Keratinocyte (primary cell): ENCODE measurements around the gene PFKFB3. TPM values are rescaled to one million over a fixed set of nuclear protein-coding genes. Genes with fewer than 3 reads are reported as not detected.

ENCODE experiments used
- DNase-seq: peaks from one replicate; pipeline ENCODE4 v3.0.0-alpha.2; 2011; ENCODE audit warnings: low read depth, missing footprints, low spot score
- FAIRE-seq: peaks from 2 replicates; lab custom pipeline; 2011; peaks lifted over from hg19 to GRCh38; lab: Jason Lieb, UNC
- H2AFZ ChIP-seq: 2 replicates; pipeline ENCODE4 v1.6.0; 2012; ENCODE audit warnings: low read length, control low read depth, inconsistent platforms; ENCODE audit not compliant: control insufficient read depth
- H3K27ac ChIP-seq: 2 replicates; pipeline ENCODE4 v1.5.1; 2011; ENCODE audit warnings: low read length; ENCODE audit not compliant: control insufficient read depth, insufficient read depth
- H3K27me3 ChIP-seq: 3 replicates; pipeline ENCODE4 v1.6.0; 2011; ENCODE audit warnings: low read length; ENCODE audit not compliant: control insufficient read depth, insufficient read depth; ENCODE audit errors: extremely low read depth
- H3K36me3 ChIP-seq, 2 experiments: 2 replicates in 1 of 2; 3 replicates in 1 of 2; pipeline ENCODE4 v1.5.1; 2011; ENCODE audit warnings: low read length in 2 of 2, mild to moderate bottlenecking in 1 of 2; ENCODE audit not compliant: control insufficient read depth in 2 of 2, insufficient read depth in 2 of 2; ENCODE audit errors: extremely low read depth in 1 of 2
- H3K4me1 ChIP-seq: 3 replicates; pipeline ENCODE4 v1.5.1; 2011; ENCODE audit warnings: low read length; ENCODE audit not compliant: control insufficient read depth, insufficient read depth; ENCODE audit errors: extremely low read depth
- H3K4me2 ChIP-seq: 3 replicates; pipeline ENCODE4 v1.6.0; 2011; ENCODE audit warnings: low read depth, low read length; ENCODE audit not compliant: control insufficient read depth, insufficient read depth; ENCODE audit errors: extremely low read depth
- H3K4me3 ChIP-seq, 3 experiments: fragments of 200-600 bp in 1 of 3; sonication (generic) in 1 of 3; 2 replicates in 2 of 3; 3 replicates in 1 of 3; pipeline ENCODE4 v1.5.1; 2011 to 2016; ENCODE audit warnings: low read length in 3 of 3, mild to moderate bottlenecking in 3 of 3, control low read depth in 2 of 3, inconsistent platforms in 1 of 3, low read depth in 1 of 3, mixed read lengths in 1 of 3, mixed run types in 1 of 3, moderate library complexity in 1 of 3; ENCODE audit not compliant: control insufficient read depth in 2 of 3, insufficient read depth in 2 of 3; ENCODE audit errors: extremely low read depth in 1 of 3
- H3K79me2 ChIP-seq: 2 replicates; pipeline ENCODE4 v1.6.0; 2012; ENCODE audit warnings: low read length; ENCODE audit not compliant: control insufficient read depth, insufficient read depth
- H3K9ac ChIP-seq: 3 replicates; pipeline ENCODE4 v1.6.0; 2011; ENCODE audit warnings: low read length; ENCODE audit not compliant: control insufficient read depth, insufficient read depth; ENCODE audit errors: extremely low read depth
- H3K9me1 ChIP-seq: 3 replicates; pipeline ENCODE4 v1.6.0; 2011; ENCODE audit warnings: low read length; ENCODE audit not compliant: control insufficient read depth, insufficient read depth; ENCODE audit errors: extremely low read depth
- H3K9me3 ChIP-seq: 2 replicates; pipeline ENCODE4 v1.5.1; 2012; ENCODE audit warnings: low read depth, low read length; ENCODE audit not compliant: control insufficient read depth
- H4K20me1 ChIP-seq: 3 replicates; pipeline ENCODE4 v1.6.0; 2011; ENCODE audit warnings: low read length; ENCODE audit not compliant: control insufficient read depth, insufficient read depth; ENCODE audit errors: extremely low read depth
- EZH2 ChIP-seq: IDR thresholded peaks from one replicate; pipeline ENCODE4 v1.6.1; 2012; ENCODE audit warnings: inconsistent platforms, mild to moderate bottlenecking, low read length, moderate library complexity
- dilution Hi-C: fragments of 300-500 bp; cut with MboI; formaldehyde crosslinking; loops from one replicate; pipeline ENCODE4 v1.7.0; 2020; ENCODE audit warnings: low sequenced_read_pairs; ENCODE audit not compliant: extremely low pct_ligation_motif_present
- polyA plus RNA-seq, 5 experiments: library from polyadenylated mRNA; depleted of rRNA in 3 of 5; stranded (reverse) in 3 of 5; stranded (forward) in 1 of 5; unstranded in 1 of 5; fragments of >200 nt; gene quantifications; 1 replicate in 1 of 5; 2 replicates in 3 of 5; 3 replicates in 1 of 5; pipeline versions ENCODE4 v1.2.1 to v1.2.3, GENCODE V29; 2011 to 2012; ENCODE audit warnings: missing spikeins in 2 of 5, low read depth in 1 of 5, low replicate concordance in 1 of 5
- TF ChIP-seq, protein P1 (sequence below), 3 experiments: IDR thresholded peaks in 1 of 3; conservative IDR thresholded peaks in 1 of 3; optimal IDR thresholded peaks in 1 of 3; 2 replicates in 2 of 3; 3 replicates in 1 of 3; pipeline versions ENCODE3 to v1.5.1; 2011; ENCODE audit warnings: low read length in 3 of 3, mild to moderate bottlenecking in 3 of 3, moderate library complexity in 2 of 3, control low read depth in 1 of 3, inconsistent platforms in 1 of 3; ENCODE audit not compliant: insufficient read depth in 2 of 3; ENCODE audit errors: extremely low read depth in 1 of 3

Gene PFKFB3
- polyA plus RNA-seq, 1 donor (not counting 4 experiments of a cell fraction or from before 2014, with no cell fraction given), result 18.6 TPM

DNA sequence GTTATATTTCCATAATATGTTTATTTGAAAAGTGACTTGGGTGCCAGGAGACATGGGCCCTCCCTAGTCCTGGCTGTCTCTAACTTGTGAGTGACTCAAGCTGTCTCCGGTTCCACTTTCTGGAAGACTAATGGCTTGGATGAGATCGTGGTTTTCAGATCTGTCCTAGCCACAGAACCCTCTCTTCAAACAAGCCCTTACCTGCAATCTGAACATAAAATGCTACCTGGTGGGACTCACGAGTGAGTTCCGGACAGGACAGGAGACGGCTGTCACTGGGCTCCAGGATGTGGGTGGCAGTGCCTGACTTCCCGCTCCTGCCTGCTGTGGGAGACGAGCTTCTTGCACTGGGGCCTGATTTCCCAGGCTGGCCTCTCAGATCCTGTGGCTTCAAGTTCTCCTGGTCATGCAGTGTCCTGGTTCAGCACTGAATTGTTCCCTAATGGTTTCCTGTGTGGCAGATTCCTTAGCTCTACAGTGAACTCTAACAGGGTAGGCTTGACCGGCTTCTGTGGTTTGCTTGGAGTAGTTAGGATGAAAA, 26.0 kb upstream of the PFKFB3 start:
- Histone ChIP-seq H3K9me1 (peaks cover 12% of the 10 kb centered on the region), H3K36me3 (no peaks in the 10 kb centered on the region), H3K9ac (peak overlapping the region; percentile 22), H3K27ac (peak overlapping the region; percentile 36), H3K79me2 (peaks cover 35% of the 10 kb centered on the region), H2AFZ (peak overlapping the region; percentile 16), H3K4me2 (peak overlapping the region; percentile 73), H3K9me3 (no peaks in the 10 kb centered on the region), H4K20me1 (peaks cover 19% of the 10 kb centered on the region), H3K4me3 (peak overlapping the region in 2 of 3 experiments; percentile 22 to 51), H3K4me1 (peaks cover 15% of the 10 kb centered on the region), H3K27me3 (no peaks in the 10 kb centered on the region)
- FAIRE-seq (peak; percentile 83), DNase-seq (no peak)
- dilution Hi-C loops, result no loop called here
- no peak for TF ChIP-seq EZH2

GRCh38 chr10:6177880-6178281, 24.9 kb upstream of the PFKFB3 start:
- Histone ChIP-seq H3K9me1 (peaks cover 12% of the 10 kb centered on the region), H3K79me2 (peaks cover 27% of the 10 kb centered on the region)
- dilution Hi-C loops, result no loop called here

More at GRCh38 chr10:6177880-6178281, 24.9 kb upstream of the PFKFB3 start:
- H3K9ac ChIP-seq, result no peak overlapping the region
- no peak for FAIRE-seq
- peaks cover 15% of the 10 kb centered on the region for H3K4me1 ChIP-seq
- no peaks in the 10 kb centered on the region for H3K36me3 ChIP-seq
- H3K9me3 ChIP-seq, result no peaks in the 10 kb centered on the region
- H2AFZ ChIP-seq, result no peak overlapping the region
- no peaks in the 10 kb centered on the region for H3K27me3 ChIP-seq
- no peak overlapping the region for H3K27ac ChIP-seq
- no peak for DNase-seq
- H3K4me2 ChIP-seq, result no peak overlapping the region
- TF ChIP-seq EZH2, result no peak
- TF ChIP-seq, protein P1, sequence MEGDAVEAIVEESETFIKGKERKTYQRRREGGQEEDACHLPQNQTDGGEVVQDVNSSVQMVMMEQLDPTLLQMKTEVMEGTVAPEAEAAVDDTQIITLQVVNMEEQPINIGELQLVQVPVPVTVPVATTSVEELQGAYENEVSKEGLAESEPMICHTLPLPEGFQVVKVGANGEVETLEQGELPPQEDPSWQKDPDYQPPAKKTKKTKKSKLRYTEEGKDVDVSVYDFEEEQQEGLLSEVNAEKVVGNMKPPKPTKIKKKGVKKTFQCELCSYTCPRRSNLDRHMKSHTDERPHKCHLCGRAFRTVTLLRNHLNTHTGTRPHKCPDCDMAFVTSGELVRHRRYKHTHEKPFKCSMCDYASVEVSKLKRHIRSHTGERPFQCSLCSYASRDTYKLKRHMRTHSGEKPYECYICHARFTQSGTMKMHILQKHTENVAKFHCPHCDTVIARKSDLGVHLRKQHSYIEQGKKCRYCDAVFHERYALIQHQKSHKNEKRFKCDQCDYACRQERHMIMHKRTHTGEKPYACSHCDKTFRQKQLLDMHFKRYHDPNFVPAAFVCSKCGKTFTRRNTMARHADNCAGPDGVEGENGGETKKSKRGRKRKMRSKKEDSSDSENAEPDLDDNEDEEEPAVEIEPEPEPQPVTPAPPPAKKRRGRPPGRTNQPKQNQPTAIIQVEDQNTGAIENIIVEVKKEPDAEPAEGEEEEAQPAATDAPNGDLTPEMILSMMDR (optimal IDR thresholded peaks at IDR 0.05 in 1 of 3, IDR thresholded peaks at IDR 0.05 in 1 of 3, conservative IDR thresholded peaks at IDR 0.05 in 1 of 3; ENCODE audit: extremely low read depth in 1 of 3, insufficient read depth in 2 of 3, low read length in 3 of 3), result no peak
- H4K20me1 ChIP-seq, result peaks cover 15% of the 10 kb centered on the region
- H3K4me3 ChIP-seq, result no peak overlapping the region
